ENCODE data around the gene TBCA.

TBCA gene

DNA sequence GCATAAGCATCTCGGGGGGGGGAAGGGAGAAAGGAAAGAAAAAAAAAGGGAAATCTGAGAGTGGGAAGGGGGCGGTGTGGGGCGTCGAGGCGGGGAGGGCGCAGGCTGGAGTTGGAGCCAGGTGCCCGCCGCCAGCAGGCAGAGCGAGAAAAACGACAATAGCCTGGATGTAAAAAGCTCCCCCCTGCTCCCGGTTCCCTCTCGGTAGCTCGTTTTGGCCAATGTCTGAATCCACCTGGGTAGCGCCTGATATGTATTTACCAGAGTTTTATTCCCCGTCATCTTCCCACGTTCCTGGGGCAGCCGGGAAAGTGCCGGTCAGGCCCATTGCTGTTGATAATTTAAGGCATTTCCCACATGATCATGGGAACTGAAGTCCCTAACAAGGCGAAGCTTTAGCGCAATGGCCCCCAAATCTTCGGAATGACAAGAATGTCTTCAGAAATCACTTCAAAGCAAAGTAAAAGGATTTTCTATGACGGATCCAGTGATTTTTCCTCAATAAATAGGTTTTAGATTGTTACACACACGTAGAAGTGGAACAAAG, 134.7 kb downstream of the TBCA start:
- no peak for DNase-seq

Data from fibroblast of skin of right quadriceps (primary cell).